Kidney (tissue), 14 donors: Measurements from ENCODE around the gene GPC5. TPM values are rescaled to one million over a fixed set of nuclear protein-coding genes. Genes with fewer than 3 reads are reported as not detected.

Experiments
- DNase-seq, 5 donors: peaks; one replicate each; pipeline ENCODE4 v3.0.0-alpha.2; 2013 to 2020
- FAIRE-seq: peaks from 2 replicates; lab custom pipeline; 2012; peaks lifted over from hg19 to GRCh38; lab: Jason Lieb, UNC
- H3K27ac ChIP-seq, 2 donors: one replicate each; pipeline ENCODE4 v1.7.0; 2013; ENCODE audit warnings: low read depth in 2 of 2, low read length in 2 of 2, inconsistent platforms in 1 of 2
- H3K27me3 ChIP-seq: one replicate; pipeline ENCODE4 v1.7.1; 2013; ENCODE audit warnings: low read length, inconsistent platforms; ENCODE audit not compliant: control insufficient read depth, insufficient read depth
- H3K36me3 ChIP-seq, 3 donors: one replicate each; pipeline versions ENCODE4 v1.7.0 to v1.7.1; 2013; ENCODE audit warnings: low read length in 3 of 3, control low read depth in 1 of 3, inconsistent platforms in 1 of 3; ENCODE audit not compliant: insufficient read depth in 3 of 3, control insufficient read depth in 2 of 3
- H3K4me1 ChIP-seq, 3 donors: one replicate each; pipeline versions ENCODE4 v1.7.0 to v1.7.1; 2013; ENCODE audit warnings: low read length in 3 of 3, inconsistent platforms in 1 of 3, low read depth in 1 of 3; ENCODE audit not compliant: control insufficient read depth in 2 of 3, insufficient read depth in 2 of 3
- H3K4me3 ChIP-seq, 3 donors: one replicate each; pipeline versions ENCODE4 v1.7.0 to v1.8.1; 2013; ENCODE audit warnings: low read length in 3 of 3, control low read depth in 1 of 3, inconsistent platforms in 1 of 3
- H3K9ac ChIP-seq, 3 donors: one replicate each; pipeline versions ENCODE4 v1.7.0 to v1.7.1; 2013; ENCODE audit warnings: low read length in 3 of 3, control low read depth in 1 of 3, inconsistent platforms in 1 of 3
- H3K9me3 ChIP-seq, 3 donors: one replicate each; pipeline versions ENCODE4 v1.7.0 to v1.7.1; 2013; ENCODE audit warnings: low read length in 3 of 3, control low read depth in 1 of 3, inconsistent platforms in 1 of 3; ENCODE audit not compliant: control insufficient read depth in 2 of 3, insufficient read depth in 1 of 3
- CTCF ChIP-seq: IDR thresholded peaks from 3 replicates; pipeline ENCODE4 v1.5.1; 2012; ENCODE audit warnings: mild to moderate bottlenecking, moderate library complexity, borderline replicate concordance; ENCODE audit not compliant: insufficient read depth; ENCODE audit errors: extremely low read depth
- intact Hi-C: fragments of 100-400 bp; cut with DNase I; formaldehyde crosslinking; loops from one replicate; pipeline ENCODE4 v1.11.1; 2022
- polyA plus RNA-seq: library from polyadenylated mRNA; stranded (reverse); fragments of 350-450 nt; fragmentation: Illumina TruSeq; extraction: RNeasy Lipid Tissue Mini Kit (QIAGEN cat#74804); gene quantifications from one replicate; pipeline ENCODE4 v1.2.3, GENCODE V29; 2014; ENCODE audit warnings: low read depth, low replicate concordance; ENCODE audit not compliant: insufficient read depth
- total RNA-seq: library from RNA; stranded (reverse); fragmentation: NEBNext Ultra II Directional; extraction: Animal tissue kit (Norgen Biotek cat#: 25700); gene quantifications from one replicate; pipeline ENCODE4 v1.2.1, GENCODE V29; 2021
- donor health status: control.
- donor health status: control.
- donor health status: control.
- donor health status: control.
- donor health status: control.
- donor health status: DM: yes; HTN: yes; CAD: no.
- donor health status: Normal renal cell carcinoma (clear cell type).

GPC5 gene
- total and polyA plus RNA-seq, 2 donors from 2014 or later, result 0.47 to 6.8 TPM

GRCh38 chr13:91601273-91601672, 202.9 kb downstream of the GPC5 start:
- FAIRE-seq (no peak), DNase-seq (no peak)
- H3K27ac ChIP-seq, result no peak overlapping the region
- intact Hi-C loops, result no loop called here
- no peaks in the 10 kb centered on the region for H3K9me3 ChIP-seq
- no peak overlapping the region for H3K9ac ChIP-seq
- H3K4me3 ChIP-seq, result no peak overlapping the region
- H3K27me3 ChIP-seq, result no peaks in the 10 kb centered on the region
- no peaks in the 10 kb centered on the region for H3K4me1 ChIP-seq
- no peak for TF ChIP-seq CTCF
- H3K36me3 ChIP-seq, result no peaks in the 10 kb centered on the region

- intact Hi-C loops, result no loop called here
- Histone ChIP-seq H3K27ac (no peak overlapping the region), H3K4me3 (no peak overlapping the region), H3K9ac (no peak overlapping the region), H3K4me1 (no peaks in the 10 kb centered on the region), H3K27me3 (no peaks in the 10 kb centered on the region), H3K36me3 (no peaks in the 10 kb centered on the region), H3K9me3 (no peaks in the 10 kb centered on the region)
- FAIRE-seq, result no peak
- no peak for DNase-seq
- no peak for TF ChIP-seq CTCF
Observed at GRCh38 chr13:91601807-91602206, 203.4 kb downstream of the GPC5 start.

- Histone ChIP-seq H3K27me3 (no peaks in the 10 kb centered on the region), H3K4me1 (no peaks in the 10 kb centered on the region), H3K9me3 (no peaks in the 10 kb centered on the region), H3K36me3 (no peaks in the 10 kb centered on the region), H3K9ac (no peak overlapping the region), H3K4me3 (no peak overlapping the region), H3K27ac (no peak overlapping the region)
- intact Hi-C loops, result no loop called here
- no peak for FAIRE-seq
- no peak for TF ChIP-seq CTCF
- peak in 4 of 5 donors; percentile 37 to 81 (median 57) for DNase-seq
Observed at GRCh38 chr13:91609353-91609752, 210.9 kb downstream of the GPC5 start.

GRCh38 chr13:91618315-91618714, 219.9 kb downstream of the GPC5 start:
- H3K4me3 ChIP-seq, result no peak overlapping the region
- H3K4me1 ChIP-seq, result no peaks in the 10 kb centered on the region
- H3K36me3 ChIP-seq, result no peaks in the 10 kb centered on the region
- intact Hi-C loops, result no loop called here
- H3K9me3 ChIP-seq, result no peaks in the 10 kb centered on the region
- TF ChIP-seq CTCF, result no peak
- DNase-seq (no peak), FAIRE-seq (no peak)
- no peaks in the 10 kb centered on the region for H3K27me3 ChIP-seq
- H3K27ac ChIP-seq, result no peak overlapping the region
- H3K9ac ChIP-seq, result no peak overlapping the region
